ENCODE data around the gene SP1.
"Not testable (repeated sequence)": the region's sequence is repeated elsewhere in the genome, so short reads cannot be mapped to it uniquely, and the experiment has no call there.

Gene SP1

GRCh38 chr12:53424626-53425514 is 44.9 kb downstream of the SP1 start:
- Histone ChIP-seq H3K36me3 (ENCODE audit: control insufficient read depth, insufficient read depth, low read length) (no peaks in the 10 kb centered on the region), H3K9me3 (ENCODE audit: control insufficient read depth, insufficient read depth, low read length) (no peaks in the 10 kb centered on the region), H3K4me3 (ENCODE audit: low read length) (no peak overlapping the region), H3K27ac (ENCODE audit: low read length) (no peak overlapping the region), H3K27me3 (ENCODE audit: control insufficient read depth, insufficient read depth, low read length) (no peaks in the 10 kb centered on the region), H3K4me1 (ENCODE audit: control insufficient read depth, insufficient read depth, low read length) (peaks cover 1% of the 10 kb centered on the region; the same call in 1 of the 2 replicates)
- DNase-seq (ENCODE audit: low read depth, low spot score) = no peak
- no CpG with 5 or more reads among the region's 9 CpGs for WGBS (ENCODE audit: insufficient coverage, insufficient read length)

- no peaks in the 10 kb centered on the region for H3K27me3 ChIP-seq (ENCODE audit: control insufficient read depth, insufficient read depth, low read length)
- no peak overlapping the region for H3K4me3 ChIP-seq (ENCODE audit: low read length)
- no peak overlapping the region for H3K27ac ChIP-seq (ENCODE audit: low read length)
- no peaks in the 10 kb centered on the region for H3K9me3 ChIP-seq (ENCODE audit: control insufficient read depth, insufficient read depth, low read length)
- H3K4me1 ChIP-seq (ENCODE audit: control insufficient read depth, insufficient read depth, low read length) = peaks cover 1% of the 10 kb centered on the region; the same call in 1 of the 2 replicates
- H3K36me3 ChIP-seq (ENCODE audit: control insufficient read depth, insufficient read depth, low read length) = no peaks in the 10 kb centered on the region
- DNase-seq (ENCODE audit: low read depth, low spot score) = no peak
- no CpG with 5 or more reads among the region's 11 CpGs for WGBS (ENCODE audit: insufficient coverage, insufficient read length)
These were observed 45.7 kb downstream of the SP1 start for GRCh38 chr12:53425515-53426150.

- no CpG with 5 or more reads among the region's 7 CpGs for WGBS (ENCODE audit: insufficient coverage, insufficient read length)
- Histone ChIP-seq H3K4me1 (ENCODE audit: control insufficient read depth, insufficient read depth, low read length) (no peaks in the 10 kb centered on the region), H3K4me3 (ENCODE audit: low read length) (no peak overlapping the region), H3K27me3 (ENCODE audit: control insufficient read depth, insufficient read depth, low read length) (no peaks in the 10 kb centered on the region), H3K36me3 (ENCODE audit: control insufficient read depth, insufficient read depth, low read length) (no peaks in the 10 kb centered on the region), H3K9me3 (ENCODE audit: control insufficient read depth, insufficient read depth, low read length) (no peaks in the 10 kb centered on the region), H3K27ac (ENCODE audit: low read length) (no peak overlapping the region)
- DNase-seq (ENCODE audit: low read depth, low spot score) = no peak
These were observed 48.1 kb downstream of the SP1 start for GRCh38 chr12:53427905-53428594.

GRCh38 chr12:53428741-53429140 is 48.8 kb downstream of the SP1 start:
- Histone ChIP-seq H3K27me3 (ENCODE audit: control insufficient read depth, insufficient read depth, low read length) (no peaks in the 10 kb centered on the region), H3K27ac (ENCODE audit: low read length) (no peak overlapping the region), H3K9me3 (ENCODE audit: control insufficient read depth, insufficient read depth, low read length) (no peaks in the 10 kb centered on the region), H3K4me1 (ENCODE audit: control insufficient read depth, insufficient read depth, low read length) (no peaks in the 10 kb centered on the region), H3K36me3 (ENCODE audit: control insufficient read depth, insufficient read depth, low read length) (no peaks in the 10 kb centered on the region), H3K4me3 (ENCODE audit: low read length) (no peak overlapping the region)
- no CpG with 5 or more reads among the region's 7 CpGs for WGBS (ENCODE audit: insufficient coverage, insufficient read length)
- DNase-seq (ENCODE audit: low read depth, low spot score) = no peak

- no peaks in the 10 kb centered on the region for H3K4me1 ChIP-seq (ENCODE audit: control insufficient read depth, insufficient read depth, low read length)
- WGBS (ENCODE audit: insufficient coverage, insufficient read length) = no CpG with 5 or more reads among the region's 5 CpGs
- no peaks in the 10 kb centered on the region for H3K9me3 ChIP-seq (ENCODE audit: control insufficient read depth, insufficient read depth, low read length)
- no peak for DNase-seq (ENCODE audit: low read depth, low spot score)
- H3K27me3 ChIP-seq (ENCODE audit: control insufficient read depth, insufficient read depth, low read length) = no peaks in the 10 kb centered on the region
- H3K36me3 ChIP-seq (ENCODE audit: control insufficient read depth, insufficient read depth, low read length) = no peaks in the 10 kb centered on the region
- H3K27ac ChIP-seq (ENCODE audit: low read length) = no peak overlapping the region
- H3K4me3 ChIP-seq (ENCODE audit: low read length) = no peak overlapping the region
These were observed 50.1 kb downstream of the SP1 start for GRCh38 chr12:53430116-53430515.

- no peak overlapping the region for H3K4me3 ChIP-seq (ENCODE audit: low read length)
- no peaks in the 10 kb centered on the region for H3K36me3 ChIP-seq (ENCODE audit: control insufficient read depth, insufficient read depth, low read length)
- no peaks in the 10 kb centered on the region for H3K9me3 ChIP-seq (ENCODE audit: control insufficient read depth, insufficient read depth, low read length)
- no peaks in the 10 kb centered on the region for H3K4me1 ChIP-seq (ENCODE audit: control insufficient read depth, insufficient read depth, low read length)
- WGBS (ENCODE audit: insufficient coverage, insufficient read length) = no CpG with 5 or more reads among the region's 7 CpGs
- H3K27me3 ChIP-seq (ENCODE audit: control insufficient read depth, insufficient read depth, low read length) = no peaks in the 10 kb centered on the region
- H3K27ac ChIP-seq (ENCODE audit: low read length) = no peak overlapping the region
- no peak for DNase-seq (ENCODE audit: low read depth, low spot score)
These were observed 51.2 kb downstream of the SP1 start for GRCh38 chr12:53431187-53431586.

- WGBS (ENCODE audit: insufficient coverage, insufficient read length) = no CpG with 5 or more reads among the region's 9 CpGs
- not testable (repeated sequence) for H3K27ac ChIP-seq (ENCODE audit: low read length); H3K9me3 ChIP-seq (ENCODE audit: control insufficient read depth, insufficient read depth, low read length); DNase-seq (ENCODE audit: low read depth, low spot score); H3K27me3 ChIP-seq (ENCODE audit: control insufficient read depth, insufficient read depth, low read length); H3K36me3 ChIP-seq (ENCODE audit: control insufficient read depth, insufficient read depth, low read length); H3K4me1 ChIP-seq (ENCODE audit: control insufficient read depth, insufficient read depth, low read length); H3K4me3 ChIP-seq (ENCODE audit: low read length)
These were observed 55.4 kb downstream of the SP1 start for GRCh38 chr12:53435326-53435725.

GRCh38 chr12:53439582-53439981 is 59.6 kb downstream of the SP1 start:
- H3K27ac ChIP-seq (ENCODE audit: low read length); H3K27me3 ChIP-seq (ENCODE audit: control insufficient read depth, insufficient read depth, low read length); DNase-seq (ENCODE audit: low read depth, low spot score); H3K4me3 ChIP-seq (ENCODE audit: low read length); H3K9me3 ChIP-seq (ENCODE audit: control insufficient read depth, insufficient read depth, low read length); H3K4me1 ChIP-seq (ENCODE audit: control insufficient read depth, insufficient read depth, low read length); H3K36me3 ChIP-seq (ENCODE audit: control insufficient read depth, insufficient read depth, low read length): not testable (repeated sequence)

GRCh38 chr12:53441040-53441833 is 61.3 kb downstream of the SP1 start, which contains the start of gene PRR13:
TSS of gene PRR13 (plus strand) at chr12:53441734. CDS start at chr12:53442715, 981 bp downstream.
- Histone ChIP-seq H3K36me3 (ENCODE audit: control insufficient read depth, insufficient read depth, low read length) (peaks cover 5% of the 10 kb centered on the region; the same call in 1 of the 2 replicates), H3K4me1 (ENCODE audit: control insufficient read depth, insufficient read depth, low read length) (peaks cover 4% of the 10 kb centered on the region; the same call in 1 of the 2 replicates), H3K27me3 (ENCODE audit: control insufficient read depth, insufficient read depth, low read length) (no peaks in the 10 kb centered on the region), H3K9me3 (ENCODE audit: control insufficient read depth, insufficient read depth, low read length) (no peaks in the 10 kb centered on the region), H3K4me3 (ENCODE audit: low read length) (peak within 1 kb of the TSS; percentile 92), H3K27ac (ENCODE audit: low read length) (no peak within 1 kb of the TSS)
- DNase-seq (ENCODE audit: low read depth, low spot score) = peak; percentile 99
- WGBS (ENCODE audit: insufficient coverage, insufficient read length) = no CpG with 5 or more reads among the region's 31 CpGs

- H3K36me3 ChIP-seq (ENCODE audit: control insufficient read depth, insufficient read depth, low read length) = peaks cover 5% of the 10 kb centered on the region; the same call in 1 of the 2 replicates
- peaks cover 4% of the 10 kb centered on the region; the same call in 1 of the 2 replicates for H3K4me1 ChIP-seq (ENCODE audit: control insufficient read depth, insufficient read depth, low read length)
- no peaks in the 10 kb centered on the region for H3K9me3 ChIP-seq (ENCODE audit: control insufficient read depth, insufficient read depth, low read length)
- WGBS (ENCODE audit: insufficient coverage, insufficient read length) = no CpG with 5 or more reads among the region's 4 CpGs
- H3K4me3 ChIP-seq (ENCODE audit: low read length) = no peak overlapping the region
- H3K27me3 ChIP-seq (ENCODE audit: control insufficient read depth, insufficient read depth, low read length) = no peaks in the 10 kb centered on the region
- no peak overlapping the region for H3K27ac ChIP-seq (ENCODE audit: low read length)
- no peak for DNase-seq (ENCODE audit: low read depth, low spot score)
These were observed 64.0 kb downstream of the SP1 start for GRCh38 chr12:53443955-53444354.
